ENCODE measurements around the gene RNU6-1.

Gene RNU6-1

DNA sequence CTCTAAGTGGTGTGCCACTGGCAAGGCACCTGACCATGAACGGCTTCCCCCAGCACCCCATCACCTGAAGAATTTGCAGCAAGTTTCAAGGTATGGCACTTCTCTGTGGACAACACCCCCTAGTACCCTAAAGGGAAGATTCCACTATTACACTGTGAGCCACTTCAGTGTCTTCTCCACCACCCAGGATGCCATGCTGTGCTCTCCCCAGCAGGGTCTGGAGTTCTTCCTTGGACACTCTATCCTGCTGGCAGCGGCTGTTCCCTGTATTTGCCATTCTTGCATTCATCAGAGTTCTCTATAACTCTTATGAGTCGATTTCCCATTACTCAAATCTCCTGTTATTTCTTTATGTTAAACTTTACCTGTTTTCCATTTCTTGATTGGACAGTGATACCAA is 33.9 kb upstream of the RNU6-1 start:
- H3K27me3 ChIP-seq (ENCODE audit: insufficient read depth, poor library complexity, severe bottlenecking) = no peaks in the 10 kb centered on the region
- TF ChIP-seq POLR2AphosphoS5 (IDR thresholded peaks at IDR 0.05; ENCODE audit: low read depth) = no peak
- no peak overlapping the region for H3K4me3 ChIP-seq (replicated peaks; ENCODE audit: insufficient read depth, low read length)
- DNase-seq (ENCODE audit: low read depth in 1 of 2, low spot score in 1 of 2) = no peak
- H3K27ac ChIP-seq (replicated peaks) = no peak overlapping the region

DNA sequence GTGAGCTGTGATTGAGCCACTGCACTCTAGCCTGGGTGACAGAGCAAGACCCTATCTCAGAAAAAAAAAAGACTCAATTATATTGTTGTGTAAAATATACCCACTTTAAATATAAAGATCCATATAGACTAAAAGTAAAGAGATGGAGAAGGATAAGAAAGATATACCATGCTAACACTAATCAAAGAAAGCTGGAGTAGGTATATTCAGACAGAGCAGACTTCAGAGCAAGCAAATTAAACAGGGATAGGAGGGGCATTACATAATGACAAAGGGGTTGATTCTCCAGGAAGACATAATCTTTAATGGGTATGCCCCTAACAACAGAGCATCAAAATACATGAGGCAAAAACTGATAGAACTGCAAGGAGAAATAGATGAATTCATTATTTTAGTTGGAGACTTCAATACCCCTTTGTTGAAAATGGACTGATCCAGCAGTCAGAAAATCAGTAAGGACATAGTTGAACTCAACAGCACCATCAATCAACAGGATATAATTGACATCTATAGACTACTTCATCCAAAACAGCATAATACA is 31.1 kb upstream of the RNU6-1 start:
- TF ChIP-seq GABPA (IDR thresholded peaks at IDR 0.05; ENCODE audit: low read depth) = no peak
- TF ChIP-seq, protein P1, sequence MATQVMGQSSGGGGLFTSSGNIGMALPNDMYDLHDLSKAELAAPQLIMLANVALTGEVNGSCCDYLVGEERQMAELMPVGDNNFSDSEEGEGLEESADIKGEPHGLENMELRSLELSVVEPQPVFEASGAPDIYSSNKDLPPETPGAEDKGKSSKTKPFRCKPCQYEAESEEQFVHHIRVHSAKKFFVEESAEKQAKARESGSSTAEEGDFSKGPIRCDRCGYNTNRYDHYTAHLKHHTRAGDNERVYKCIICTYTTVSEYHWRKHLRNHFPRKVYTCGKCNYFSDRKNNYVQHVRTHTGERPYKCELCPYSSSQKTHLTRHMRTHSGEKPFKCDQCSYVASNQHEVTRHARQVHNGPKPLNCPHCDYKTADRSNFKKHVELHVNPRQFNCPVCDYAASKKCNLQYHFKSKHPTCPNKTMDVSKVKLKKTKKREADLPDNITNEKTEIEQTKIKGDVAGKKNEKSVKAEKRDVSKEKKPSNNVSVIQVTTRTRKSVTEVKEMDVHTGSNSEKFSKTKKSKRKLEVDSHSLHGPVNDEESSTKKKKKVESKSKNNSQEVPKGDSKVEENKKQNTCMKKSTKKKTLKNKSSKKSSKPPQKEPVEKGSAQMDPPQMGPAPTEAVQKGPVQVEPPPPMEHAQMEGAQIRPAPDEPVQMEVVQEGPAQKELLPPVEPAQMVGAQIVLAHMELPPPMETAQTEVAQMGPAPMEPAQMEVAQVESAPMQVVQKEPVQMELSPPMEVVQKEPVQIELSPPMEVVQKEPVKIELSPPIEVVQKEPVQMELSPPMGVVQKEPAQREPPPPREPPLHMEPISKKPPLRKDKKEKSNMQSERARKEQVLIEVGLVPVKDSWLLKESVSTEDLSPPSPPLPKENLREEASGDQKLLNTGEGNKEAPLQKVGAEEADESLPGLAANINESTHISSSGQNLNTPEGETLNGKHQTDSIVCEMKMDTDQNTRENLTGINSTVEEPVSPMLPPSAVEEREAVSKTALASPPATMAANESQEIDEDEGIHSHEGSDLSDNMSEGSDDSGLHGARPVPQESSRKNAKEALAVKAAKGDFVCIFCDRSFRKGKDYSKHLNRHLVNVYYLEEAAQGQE (IDR thresholded peaks at IDR 0.05; ENCODE audit: insufficient replicate concordance, low read depth) = no peak
- TF ChIP-seq SPI1 (IDR thresholded peaks at IDR 0.05; ENCODE audit: borderline replicate concordance, low read depth) = no peak
- TF ChIP-seq, protein P2, sequence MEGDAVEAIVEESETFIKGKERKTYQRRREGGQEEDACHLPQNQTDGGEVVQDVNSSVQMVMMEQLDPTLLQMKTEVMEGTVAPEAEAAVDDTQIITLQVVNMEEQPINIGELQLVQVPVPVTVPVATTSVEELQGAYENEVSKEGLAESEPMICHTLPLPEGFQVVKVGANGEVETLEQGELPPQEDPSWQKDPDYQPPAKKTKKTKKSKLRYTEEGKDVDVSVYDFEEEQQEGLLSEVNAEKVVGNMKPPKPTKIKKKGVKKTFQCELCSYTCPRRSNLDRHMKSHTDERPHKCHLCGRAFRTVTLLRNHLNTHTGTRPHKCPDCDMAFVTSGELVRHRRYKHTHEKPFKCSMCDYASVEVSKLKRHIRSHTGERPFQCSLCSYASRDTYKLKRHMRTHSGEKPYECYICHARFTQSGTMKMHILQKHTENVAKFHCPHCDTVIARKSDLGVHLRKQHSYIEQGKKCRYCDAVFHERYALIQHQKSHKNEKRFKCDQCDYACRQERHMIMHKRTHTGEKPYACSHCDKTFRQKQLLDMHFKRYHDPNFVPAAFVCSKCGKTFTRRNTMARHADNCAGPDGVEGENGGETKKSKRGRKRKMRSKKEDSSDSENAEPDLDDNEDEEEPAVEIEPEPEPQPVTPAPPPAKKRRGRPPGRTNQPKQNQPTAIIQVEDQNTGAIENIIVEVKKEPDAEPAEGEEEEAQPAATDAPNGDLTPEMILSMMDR (IDR thresholded peaks at IDR 0.05; ENCODE audit: insufficient read depth, low read length) = no peak
- TF ChIP-seq POLR2AphosphoS5 (IDR thresholded peaks at IDR 0.05; ENCODE audit: low read depth) = no peak
- no peak for DNase-seq (ENCODE audit: low read depth in 1 of 2, low spot score in 1 of 2)

DNA sequence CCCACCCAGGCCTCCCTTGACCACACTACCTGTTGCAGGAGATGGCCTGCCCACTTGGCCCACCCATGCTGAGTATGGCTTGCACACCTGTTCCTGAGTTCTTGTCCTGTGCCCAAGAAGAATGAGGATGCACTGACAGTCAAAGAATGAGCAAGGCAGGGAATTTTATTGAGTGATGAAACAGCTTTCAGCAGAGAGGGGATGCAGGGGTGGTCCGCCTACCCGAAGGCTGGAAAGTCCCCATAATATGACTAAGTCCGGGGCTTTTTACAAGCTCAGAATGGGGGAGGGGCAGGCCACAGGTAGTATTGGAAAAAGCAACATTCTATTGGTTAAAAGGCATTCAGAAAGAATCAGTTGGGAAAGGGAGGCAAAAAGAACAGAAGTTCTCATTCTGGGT is 29.9 kb upstream of the RNU6-1 start:
- TF ChIP-seq, protein P2 (IDR thresholded peaks at IDR 0.05; ENCODE audit: insufficient read depth, low read length) = no peak
- TF ChIP-seq SPI1 (IDR thresholded peaks at IDR 0.05; ENCODE audit: borderline replicate concordance, low read depth) (no peak), POLR2AphosphoS5 (IDR thresholded peaks at IDR 0.05; ENCODE audit: low read depth) (no peak), GABPA (IDR thresholded peaks at IDR 0.05; ENCODE audit: low read depth) (no peak)
- TF ChIP-seq, protein P1 (IDR thresholded peaks at IDR 0.05; ENCODE audit: insufficient replicate concordance, low read depth) = no peak

More for the DNA sequence above, 31.1 kb upstream of the RNU6-1 start:
- Histone ChIP-seq H3K4me3 (replicated peaks; ENCODE audit: insufficient read depth, low read length) (no peak overlapping the region), H3K27me3 (ENCODE audit: insufficient read depth, poor library complexity, severe bottlenecking) (no peaks in the 10 kb centered on the region), H3K27ac (replicated peaks) (no peak overlapping the region)

DNA sequence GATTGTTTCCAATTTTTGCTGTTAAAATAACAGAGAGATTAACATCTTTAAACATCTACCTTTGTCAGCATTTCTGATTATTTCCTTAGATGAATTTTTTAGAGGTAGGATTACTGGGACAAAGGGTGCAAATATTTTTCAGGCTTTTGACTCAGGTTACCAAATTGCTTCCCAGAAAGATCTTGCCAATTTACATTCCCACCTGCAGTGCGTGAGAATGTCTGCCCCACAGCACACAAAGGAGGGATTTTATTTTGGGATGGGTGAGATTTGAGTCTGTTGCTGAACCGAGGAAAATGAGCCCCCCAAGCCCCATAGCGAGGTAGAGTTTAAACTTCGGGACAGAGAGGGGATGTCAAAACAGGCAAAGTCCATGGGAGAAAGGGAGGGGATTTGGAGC is 25.9 kb upstream of the RNU6-1 start:
- no peak for DNase-seq (ENCODE audit: low read depth in 1 of 2, low spot score in 1 of 2)
- no peak overlapping the region for H3K27ac ChIP-seq (replicated peaks)
- TF ChIP-seq, protein P2 (IDR thresholded peaks at IDR 0.05; ENCODE audit: insufficient read depth, low read length) = no peak
- TF ChIP-seq, protein P1 (IDR thresholded peaks at IDR 0.05; ENCODE audit: insufficient replicate concordance, low read depth) = no peak
- TF ChIP-seq SPI1 (IDR thresholded peaks at IDR 0.05; ENCODE audit: borderline replicate concordance, low read depth) = no peak
- no peak for TF ChIP-seq POLR2AphosphoS5 (IDR thresholded peaks at IDR 0.05; ENCODE audit: low read depth)
- no peak for TF ChIP-seq GABPA (IDR thresholded peaks at IDR 0.05; ENCODE audit: low read depth)
- no peaks in the 10 kb centered on the region for H3K27me3 ChIP-seq (ENCODE audit: insufficient read depth, poor library complexity, severe bottlenecking)
- H3K4me3 ChIP-seq (replicated peaks; ENCODE audit: insufficient read depth, low read length) = no peak overlapping the region

More for the DNA sequence above, 29.9 kb upstream of the RNU6-1 start:
- H3K4me3 ChIP-seq (replicated peaks; ENCODE audit: insufficient read depth, low read length) = no peak overlapping the region
- H3K27ac ChIP-seq (replicated peaks) = no peak overlapping the region
- no peak for DNase-seq (ENCODE audit: low read depth in 1 of 2, low spot score in 1 of 2)
- H3K27me3 ChIP-seq (ENCODE audit: insufficient read depth, poor library complexity, severe bottlenecking) = no peaks in the 10 kb centered on the region
